Stimulated activated naive CD4-positive, alpha-beta T cell treated with Interleukin-2 at 50 U/mL for 16 hours (primary cell): ENCODE measurements around the gene CCDC191.

Experiments
- DNase-seq: peaks from one replicate; lab custom pipeline; 2025; lab: John Stamatoyannopoulos, UW

The CCDC191 gene, protein sequence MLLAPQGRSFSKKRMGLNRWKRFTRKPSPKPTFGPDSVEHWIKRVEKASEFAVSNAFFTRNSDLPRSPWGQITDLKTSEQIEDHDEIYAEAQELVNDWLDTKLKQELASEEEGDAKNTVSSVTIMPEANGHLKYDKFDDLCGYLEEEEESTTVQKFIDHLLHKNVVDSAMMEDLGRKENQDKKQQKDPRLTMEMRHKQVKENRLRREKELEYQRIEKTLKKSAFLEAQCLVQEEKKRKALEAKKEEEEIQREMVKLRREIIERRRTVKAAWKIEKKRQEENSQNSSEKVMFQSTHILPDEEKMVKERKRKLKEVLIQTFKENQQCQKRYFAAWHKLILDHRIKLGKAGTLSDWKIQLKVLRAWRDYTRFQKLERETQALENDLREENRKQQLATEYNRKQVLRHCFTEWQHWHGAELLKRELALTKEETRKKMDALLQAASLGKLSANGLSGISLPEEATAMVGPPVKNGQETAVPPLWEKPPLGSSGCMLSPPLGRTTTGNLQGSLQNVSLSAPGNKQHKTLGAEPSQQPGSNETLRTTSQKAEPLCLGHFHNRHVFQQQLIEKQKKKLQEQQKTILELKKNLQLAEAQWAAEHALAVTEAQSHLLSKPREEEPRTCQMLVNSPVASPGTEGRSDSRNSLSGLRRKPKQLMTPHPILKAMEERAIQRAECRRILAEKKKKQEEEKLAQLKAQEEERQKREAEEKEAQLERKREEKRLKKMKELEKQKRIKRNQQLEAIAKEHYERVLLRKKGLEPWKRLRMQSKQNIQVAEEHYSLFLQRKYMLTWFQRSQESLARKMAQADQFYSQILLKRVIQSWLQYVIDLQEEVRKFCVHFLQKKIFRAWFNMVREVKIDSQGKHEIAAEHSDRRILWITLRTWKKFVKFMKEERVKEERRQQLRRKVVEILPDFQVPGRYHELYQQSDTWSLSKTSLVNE

DNA sequence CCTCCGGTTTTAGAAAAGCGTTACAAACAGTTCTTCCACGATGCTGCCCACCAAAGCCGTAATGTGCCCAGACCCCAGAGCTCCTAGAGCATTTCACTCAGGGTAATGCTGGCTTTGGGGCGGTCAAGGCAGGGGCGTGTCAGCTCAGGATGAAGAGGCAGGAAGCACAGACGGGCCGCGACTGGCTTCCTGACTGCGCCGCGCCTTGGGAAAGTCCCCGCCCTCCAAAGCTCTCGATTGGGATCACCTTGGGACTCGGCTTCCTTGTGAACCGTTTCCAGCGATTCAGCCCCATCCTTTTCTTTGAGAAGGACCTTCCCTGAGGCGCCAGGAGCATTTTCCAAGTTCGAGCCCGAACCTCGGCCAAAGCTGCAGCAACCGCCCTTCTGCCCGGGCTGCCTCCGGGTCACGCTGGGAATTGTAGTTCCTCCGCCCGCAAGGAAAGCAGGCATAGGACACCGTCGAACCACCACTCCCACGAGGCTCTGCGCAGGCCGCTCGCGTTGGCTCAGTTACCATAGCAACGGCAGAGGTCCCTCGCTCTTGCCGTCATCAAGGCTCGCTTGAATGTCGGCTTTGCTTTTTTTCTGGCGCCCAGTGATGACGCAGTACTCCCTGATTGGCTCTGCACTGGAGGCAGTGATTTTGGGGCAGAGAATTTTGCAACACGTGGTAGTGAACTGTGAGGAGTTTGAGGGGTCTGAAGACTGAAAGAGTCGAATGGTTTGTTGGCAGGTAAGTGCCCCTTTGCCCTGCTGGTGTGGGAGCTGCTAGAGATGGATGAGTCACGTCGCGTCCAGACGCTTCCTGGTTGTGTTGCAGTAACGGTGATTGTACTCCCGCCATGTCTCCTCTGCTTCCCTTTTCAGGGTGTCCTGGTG is at the start of gene CCDC191, which contains the start of gene QTRT2:
Gene CCDC191, minus strand, starts transcription at position 397 of the 881 bp plus-strand sequence. Its CDS starts 60 bp downstream, at position 337.
Gene QTRT2, plus strand, starts transcription at position 608 of the 881 bp plus-strand sequence. CDS start 8,521 bp downstream, outside the sequence.
- peak; percentile 98 for DNase-seq

DNA sequence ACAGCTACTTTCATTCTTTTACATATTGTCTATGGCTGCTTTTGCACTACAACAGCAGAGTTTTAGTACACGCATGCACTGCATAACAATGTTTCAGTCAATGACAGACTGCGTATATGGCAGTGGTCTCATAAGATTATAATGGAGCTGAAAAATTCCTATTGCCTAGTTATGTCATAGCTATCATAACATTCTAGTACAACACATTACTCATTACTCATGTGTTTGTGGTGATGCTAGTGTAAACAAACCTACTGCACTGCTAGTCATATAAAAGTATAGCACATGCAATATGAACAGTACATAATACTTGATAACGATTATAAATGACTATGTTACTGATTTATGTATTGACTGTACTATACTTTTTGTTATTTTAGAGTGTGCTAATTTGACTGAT is 48.1 kb upstream of the CCDC191 start:
- no peak for DNase-seq

DNA sequence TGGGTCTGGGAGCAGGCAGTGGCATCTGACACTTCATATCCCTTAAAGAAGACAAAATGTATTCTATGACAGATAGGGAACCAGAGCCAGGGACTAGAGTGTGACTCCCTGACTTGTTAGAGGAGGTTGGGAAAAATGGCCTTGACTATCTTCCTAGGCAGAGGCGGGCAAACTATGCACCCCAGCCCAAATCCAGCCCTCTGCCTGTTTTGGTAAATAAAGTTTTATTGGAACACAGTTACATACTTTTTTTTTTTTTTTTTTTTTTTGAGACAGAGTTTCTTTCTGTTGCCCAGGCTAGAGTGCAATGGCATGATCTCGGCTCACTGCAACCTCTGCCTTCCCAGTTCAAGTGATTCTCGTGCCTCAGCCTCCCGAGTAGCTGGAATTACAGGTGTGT is 47.5 kb upstream of the CCDC191 start:
- DNase-seq: no peak

DNA sequence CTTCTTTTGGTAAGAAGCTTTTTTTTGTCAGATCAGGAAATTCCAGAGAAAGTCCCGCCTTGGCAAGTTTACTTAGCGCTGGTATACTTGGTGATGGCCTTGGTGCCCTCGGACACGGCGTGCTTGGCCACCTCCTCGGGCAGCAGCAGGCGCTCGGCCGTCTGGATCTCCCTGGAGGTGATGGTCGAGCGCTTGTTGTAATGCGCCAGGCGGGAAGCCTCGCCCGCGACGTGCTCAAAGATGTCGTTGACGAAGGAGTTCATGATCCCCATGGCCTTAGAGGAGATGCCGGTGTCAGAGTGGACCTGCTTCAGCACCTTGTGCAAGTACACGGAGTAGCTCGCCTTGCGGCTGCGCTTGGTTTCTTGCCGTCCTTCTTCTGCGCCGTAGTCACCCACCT is 46.9 kb upstream of the CCDC191 start:
- DNase-seq: no peak

DNA sequence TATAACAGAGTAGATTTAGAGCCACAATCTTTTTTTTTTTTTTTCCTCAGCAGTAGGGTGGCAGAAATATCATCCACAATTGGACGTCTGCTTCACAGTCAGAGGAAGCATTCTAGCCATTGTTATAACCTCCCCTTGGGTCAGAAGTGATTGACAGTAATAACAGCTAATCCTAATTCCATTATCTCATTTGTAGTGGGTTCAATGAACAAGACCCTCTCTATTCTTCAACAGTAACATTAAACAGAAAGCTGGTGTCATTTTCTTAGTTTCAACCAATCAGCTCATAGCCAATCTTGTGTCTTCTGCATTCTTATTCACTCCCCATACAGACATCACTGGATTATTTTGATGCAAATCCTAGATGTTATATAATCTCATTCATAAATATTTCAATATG is 44.8 kb upstream of the CCDC191 start:
- no peak for DNase-seq

DNA sequence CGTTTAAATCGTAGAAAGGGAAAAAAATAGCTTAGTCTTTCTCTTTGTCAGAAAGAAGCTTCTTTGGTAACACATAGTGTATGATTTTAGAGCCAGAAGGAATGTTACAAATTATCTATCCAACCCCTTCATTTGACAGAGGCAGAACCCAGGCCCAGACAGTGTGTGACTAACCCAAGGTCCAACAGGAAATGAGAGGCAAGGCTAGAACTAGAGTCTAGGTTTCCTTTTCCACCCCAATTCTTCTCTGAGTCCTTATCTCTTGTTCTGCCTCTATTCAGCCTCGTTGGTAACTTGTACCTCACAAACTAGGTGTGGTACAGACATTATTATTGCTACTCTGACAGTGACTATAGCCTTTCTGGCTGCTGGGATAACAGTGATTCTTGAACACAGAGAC is 39.5 kb upstream of the CCDC191 start:
- no peak for DNase-seq

DNA sequence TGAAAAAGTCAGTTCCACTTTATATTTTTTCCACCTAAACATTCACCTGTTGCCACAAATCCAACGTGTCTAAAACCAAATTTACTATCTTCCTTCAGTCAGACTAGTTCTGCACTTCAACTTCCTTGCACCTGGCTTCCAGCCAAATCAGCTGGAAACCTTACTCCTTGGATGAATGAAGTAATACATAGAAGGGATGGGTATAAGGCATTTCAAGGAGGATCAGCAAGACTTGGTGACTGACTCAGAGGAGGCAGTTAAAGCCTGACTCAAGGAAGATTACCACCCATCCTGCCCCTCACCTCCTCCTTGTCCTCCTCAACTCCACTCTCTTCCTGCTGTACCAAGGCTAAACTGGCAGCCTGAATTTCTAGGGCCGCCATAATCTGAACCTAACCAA is 37.3 kb upstream of the CCDC191 start:
- DNase-seq: no peak

DNA sequence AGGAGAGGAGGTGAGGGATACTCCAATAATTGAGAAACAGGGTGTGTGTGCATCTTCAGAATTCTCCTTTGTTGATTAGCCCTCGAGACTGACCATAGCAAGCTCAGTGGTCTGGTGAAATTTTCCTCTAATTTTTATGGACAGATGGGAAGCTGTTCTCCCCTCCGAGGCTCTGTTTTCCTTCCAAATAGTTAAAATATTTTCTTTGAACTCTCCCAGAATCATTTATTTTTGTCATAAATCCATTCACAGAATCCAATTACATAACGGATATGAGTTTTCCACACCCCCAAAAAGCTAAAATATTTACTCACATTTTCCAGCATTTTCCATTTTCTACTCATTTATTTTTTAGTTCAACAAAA is 36.7 kb upstream of the CCDC191 start:
- DNase-seq: no peak

DNA sequence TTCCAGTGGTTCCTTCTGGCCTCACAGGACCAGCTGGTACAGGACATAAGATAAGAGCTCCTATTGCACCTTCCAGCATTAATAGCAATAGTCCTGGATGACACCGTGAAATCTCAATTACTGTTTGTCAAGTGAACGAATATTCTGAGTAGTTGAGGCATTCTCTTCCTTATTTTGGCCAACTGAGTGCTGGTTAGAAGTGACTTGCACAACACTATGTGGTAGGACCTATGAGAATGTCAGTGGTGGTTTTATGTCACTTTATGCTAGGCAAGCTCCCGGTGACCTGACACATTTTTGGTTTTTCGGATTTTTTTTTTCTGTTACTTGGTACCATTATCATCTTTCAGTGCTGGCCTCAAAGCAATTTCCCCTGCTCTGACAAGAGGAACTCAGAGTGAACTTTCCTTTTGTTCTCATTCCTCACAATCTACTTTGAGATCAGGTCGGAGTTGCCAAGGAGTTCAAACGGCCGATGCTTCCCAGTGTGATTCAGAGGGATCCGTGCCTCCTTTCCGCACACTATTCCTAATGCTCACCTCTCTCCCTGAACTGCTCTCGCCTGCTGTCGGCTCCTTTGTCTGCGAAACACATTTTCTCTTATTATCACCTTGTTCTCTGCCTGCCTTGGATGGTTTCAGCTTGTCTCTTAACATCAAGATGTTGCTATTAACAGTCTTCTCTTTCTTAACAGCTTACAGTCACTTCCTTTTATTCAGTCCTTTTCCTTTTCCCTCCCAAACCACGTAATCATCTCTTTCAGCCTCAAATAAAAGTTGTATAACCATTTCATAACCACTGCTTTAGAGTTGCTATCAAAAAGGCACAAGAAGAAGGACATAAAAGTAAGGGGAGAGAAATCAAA is 36.1 kb upstream of the CCDC191 start:
- DNase-seq: no peak

DNA sequence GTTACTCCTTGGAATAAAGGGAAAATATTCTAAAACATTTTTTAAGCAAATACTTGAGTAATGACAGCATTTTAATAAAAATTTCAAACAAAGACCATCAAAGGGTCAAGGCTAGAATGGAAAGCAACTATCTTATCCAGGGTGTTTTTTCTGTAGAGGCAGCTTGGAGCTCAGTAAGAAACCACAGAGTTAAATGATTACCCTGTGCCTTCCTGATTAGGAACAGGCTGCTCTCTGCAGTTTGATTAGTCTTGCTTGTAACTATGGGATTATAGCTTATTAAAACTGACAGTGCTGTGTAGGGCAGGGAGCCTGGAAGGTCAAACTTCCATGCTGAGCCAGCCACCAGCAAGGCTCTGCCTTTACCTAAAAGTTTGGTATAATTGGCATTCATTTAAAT is 33.3 kb upstream of the CCDC191 start:
- DNase-seq: no peak

DNA sequence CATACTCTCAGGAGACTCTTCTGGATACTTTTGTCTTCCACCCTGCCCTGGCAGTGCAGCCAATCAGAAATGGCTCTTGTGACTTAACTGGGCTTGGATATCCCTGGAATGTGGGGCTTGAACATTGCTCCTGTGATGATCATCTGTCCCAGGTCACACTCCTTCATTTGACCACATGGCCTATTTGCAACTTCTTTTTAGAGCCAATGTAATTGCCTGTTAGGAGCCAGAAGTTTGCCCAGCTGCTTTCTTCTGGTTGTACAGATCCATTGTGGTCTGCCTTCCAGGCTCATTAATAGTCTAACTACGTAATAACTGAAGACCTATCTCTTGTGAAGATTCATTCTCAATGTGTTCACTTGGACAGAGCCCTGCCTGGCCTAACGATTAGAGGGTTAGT is 30.0 kb upstream of the CCDC191 start:
- no peak for DNase-seq

DNA sequence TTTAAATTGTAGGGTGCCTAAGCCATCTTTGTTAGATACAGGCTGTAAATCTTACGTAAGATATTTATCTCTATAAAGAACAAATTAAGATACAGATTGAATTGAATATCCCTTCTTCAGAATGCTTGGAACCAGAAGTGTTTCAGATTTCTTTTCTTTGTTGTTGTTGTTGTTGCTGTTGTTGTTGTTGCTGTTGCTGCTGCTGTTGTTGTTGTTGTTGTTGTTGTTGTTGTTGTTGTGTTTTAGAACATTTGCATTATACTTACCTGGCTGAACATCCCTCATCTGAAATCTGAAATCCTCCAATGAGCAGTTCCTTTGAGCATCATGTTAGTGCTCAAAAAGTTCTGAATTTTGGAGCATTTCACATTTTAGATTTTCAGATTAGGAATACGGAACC is 26.8 kb upstream of the CCDC191 start:
- DNase-seq: no peak

DNA sequence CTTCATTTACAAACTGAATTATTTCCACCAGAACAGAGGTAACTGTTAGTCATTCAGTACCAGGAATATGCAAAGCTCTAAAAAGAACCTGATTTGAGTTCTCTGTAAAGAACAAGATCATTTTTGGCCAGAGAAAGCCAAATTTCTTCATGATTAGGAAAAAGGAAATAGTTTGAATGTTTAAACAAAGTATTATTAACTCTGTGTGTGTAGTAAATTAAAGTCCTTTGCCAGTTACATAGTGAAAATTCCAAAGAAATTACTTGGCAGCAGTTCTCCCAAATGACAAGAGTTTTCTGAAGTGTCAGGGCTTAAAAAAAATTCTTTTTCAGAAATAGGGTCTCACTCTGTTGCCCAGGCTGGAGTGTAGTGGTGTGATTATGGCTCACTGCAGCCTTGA is 24.7 kb upstream of the CCDC191 start:
- DNase-seq: no peak

DNA sequence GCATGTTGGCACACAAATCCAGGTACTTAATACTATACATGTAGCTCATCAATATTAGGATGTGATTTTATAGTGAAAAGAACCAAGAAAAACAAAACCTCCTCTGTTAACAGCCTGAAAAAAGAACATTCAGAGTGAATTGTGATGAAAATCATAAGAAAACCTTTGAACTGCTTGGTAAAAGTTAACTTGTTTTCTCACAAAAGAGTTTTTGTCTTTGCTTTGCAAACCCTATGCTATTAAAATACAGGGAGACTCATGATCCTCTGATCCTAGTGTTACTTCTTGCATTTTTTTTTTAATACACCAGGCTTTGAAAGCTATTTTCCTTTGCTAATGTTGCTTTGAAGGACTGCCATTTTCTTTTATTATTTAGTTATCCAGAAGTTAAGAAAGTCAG is 23.9 kb upstream of the CCDC191 start:
- DNase-seq: no peak

DNA sequence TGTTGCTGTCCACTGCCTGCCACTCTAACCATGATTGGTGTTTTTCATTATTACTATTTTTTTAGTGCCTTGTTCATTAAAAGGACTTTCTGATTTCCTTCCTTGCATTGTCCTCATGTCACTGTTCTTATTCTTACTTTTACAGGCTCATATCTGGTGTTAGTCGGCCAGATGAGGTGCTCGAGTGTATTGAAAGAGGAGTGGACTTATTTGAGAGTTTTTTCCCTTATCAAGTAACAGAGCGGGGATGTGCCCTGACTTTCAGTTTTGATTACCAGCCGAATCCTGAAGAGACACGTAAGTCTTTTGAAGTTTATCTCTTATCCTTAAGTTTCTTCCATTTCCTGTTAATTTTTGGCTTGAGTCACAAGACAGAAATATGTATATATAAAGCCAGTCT is 23.4 kb upstream of the CCDC191 start:
- DNase-seq: no peak

DNA sequence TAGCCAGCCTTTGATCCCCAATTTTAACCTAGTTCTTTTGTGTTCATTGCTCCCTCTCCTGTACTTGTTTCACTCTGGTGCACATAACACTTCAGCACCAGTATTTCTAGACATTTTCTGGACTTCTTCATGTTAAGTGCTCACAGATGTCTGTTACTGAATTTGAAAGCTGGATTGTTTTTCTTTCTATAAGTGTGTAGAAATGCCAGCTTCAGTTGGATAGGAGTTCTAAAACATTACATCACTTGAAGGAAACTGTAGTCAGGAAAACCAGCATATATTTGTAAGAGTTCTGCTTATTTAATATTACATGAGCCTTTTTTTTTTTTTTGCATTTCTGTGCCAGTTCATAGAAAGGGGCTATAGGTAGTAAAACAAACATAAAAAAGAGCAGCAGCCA is 21.8 kb upstream of the CCDC191 start:
- DNase-seq: no peak

DNA sequence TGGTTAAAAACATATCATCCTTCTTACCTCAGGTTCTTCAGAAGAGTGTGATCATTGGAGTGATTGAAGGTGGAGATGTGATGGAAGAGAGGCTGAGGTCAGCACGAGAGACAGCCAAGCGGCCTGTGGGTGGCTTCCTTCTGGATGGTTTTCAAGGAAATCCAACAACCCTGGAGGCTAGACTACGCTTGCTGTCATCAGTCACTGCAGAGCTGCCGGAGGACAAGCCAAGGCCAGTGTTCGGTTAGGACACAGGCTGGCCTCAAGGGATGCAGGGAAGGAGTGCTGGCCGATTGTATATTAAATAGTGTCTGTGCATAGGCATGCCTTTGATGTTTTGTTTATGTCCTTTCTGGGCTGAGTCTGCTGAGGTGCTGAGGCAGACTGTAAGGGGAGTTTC is 20.4 kb upstream of the CCDC191 start:
- DNase-seq: no peak

DNA sequence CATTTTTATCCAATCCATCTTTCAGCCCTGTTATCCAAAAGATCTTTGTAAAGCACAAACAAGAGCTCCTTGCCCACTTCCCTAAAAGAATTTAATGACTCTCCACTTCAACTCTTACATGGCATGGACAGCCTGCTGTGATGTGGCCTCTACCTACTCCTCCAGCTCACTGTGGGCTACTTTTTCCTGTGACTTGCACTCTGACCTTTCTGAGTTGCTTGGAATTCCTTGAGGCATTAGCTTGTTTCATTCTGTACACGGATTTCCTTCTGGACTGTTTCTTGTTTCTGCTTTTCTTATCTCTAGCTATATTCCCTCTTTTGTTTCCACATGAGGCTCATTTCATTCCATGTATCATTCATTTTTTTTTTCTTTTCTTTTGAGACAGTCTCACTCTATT is 15.5 kb upstream of the CCDC191 start:
- no peak for DNase-seq

DNA sequence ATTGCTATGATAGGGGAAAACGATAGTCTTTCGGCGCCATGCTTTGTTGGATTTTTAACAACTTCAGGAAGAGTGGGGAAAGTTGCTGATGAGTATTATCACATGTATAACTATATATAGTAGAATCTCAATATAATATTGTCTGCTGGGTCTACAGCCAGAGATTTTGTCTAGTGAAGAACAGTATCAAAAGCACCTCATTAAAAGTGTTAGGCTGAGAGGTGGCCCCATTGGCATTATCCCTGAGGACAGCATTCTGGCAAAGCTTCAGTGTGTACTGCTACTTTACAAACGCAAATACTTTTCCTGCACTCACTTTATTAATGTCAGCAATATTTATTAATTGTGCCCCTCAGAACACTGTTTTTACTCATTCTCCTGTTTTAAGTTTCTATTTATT is 12.0 kb upstream of the CCDC191 start:
- DNase-seq: no peak

DNA sequence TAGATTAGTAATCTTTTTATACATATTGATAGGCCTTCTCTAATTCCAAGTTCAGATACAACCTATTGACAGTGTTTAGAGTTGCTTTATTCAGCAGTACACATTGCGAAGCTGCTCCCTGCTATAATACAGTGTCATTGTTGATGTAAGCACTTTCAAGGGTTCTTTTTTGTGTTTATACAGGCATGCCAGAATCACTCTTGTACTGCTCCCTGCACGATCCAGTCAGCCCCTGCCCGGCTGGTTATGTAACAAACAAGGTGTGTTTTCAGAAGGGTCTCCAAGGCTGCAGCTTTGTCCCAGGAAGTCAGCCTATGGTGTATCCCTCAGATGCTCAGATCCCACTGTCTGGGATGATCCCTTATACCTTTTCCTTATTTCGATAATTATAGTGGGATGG is 11.5 kb upstream of the CCDC191 start:
- DNase-seq: no peak
